A673 (cell line): Measurements from ENCODE around the gene MSS51. TPM values are rescaled to one million over a fixed set of nuclear protein-coding genes. Genes with fewer than 3 reads are reported as not detected.

Experiments used
- BruUV-seq: library from RNA; stranded (reverse); fragments of 400-500 nt; replicated peaks from 2 replicates; lab custom pipeline; 2021; lab: Mats Ljungman, UMichigan
- CTCF ChIA-PET: fragments of 300-600 bp; sonication (Branson Sonifier 250); formaldehyde crosslinking; loops from one replicate; lab custom pipeline; 2022; ENCODE audit warnings: antibody characterized with exemption; lab: Charles Lee
- POLR2A ChIA-PET: fragments of 300-600 bp; sonication (Branson Sonifier 250); formaldehyde crosslinking; loops from one replicate; lab custom pipeline; 2022; ENCODE audit warnings: antibody characterized with exemption; ENCODE audit not compliant: low non-redundant PET; lab: Charles Lee
- DNase-seq: peaks from one replicate; pipeline ENCODE4 v3.0.0-alpha.2; 2015; ENCODE audit warnings: low spot score
- H3K27ac ChIP-seq: fragments of 200-600 bp; sonication (generic); 2 replicates; pipeline ENCODE4 v1.5.1; 2016; ENCODE audit warnings: mixed run types, low read depth, mild to moderate bottlenecking, mixed read lengths, antibody characterized with exemption, low read length; ENCODE audit not compliant: poor library complexity, severe bottlenecking
- H3K27me3 ChIP-seq: fragments of 200-600 bp; sonication (generic); replicated peaks from 2 replicates; pipeline ENCODE4 v1.6.1; 2017; ENCODE audit warnings: mixed run types, low read depth, mild to moderate bottlenecking, mixed read lengths, antibody characterized with exemption, low read length; ENCODE audit not compliant: insufficient read depth, poor library complexity
- H3K36me3 ChIP-seq: fragments of 200-600 bp; sonication (generic); 2 replicates; pipeline ENCODE4 v1.6.1; 2016; ENCODE audit warnings: mixed run types, mild to moderate bottlenecking, mixed read lengths, antibody characterized with exemption, low read length; ENCODE audit not compliant: insufficient read depth, poor library complexity, severe bottlenecking
- H3K4me1 ChIP-seq: fragments of 200-600 bp; sonication (generic); 2 replicates; pipeline ENCODE4 v1.6.1; 2017; ENCODE audit warnings: mixed run types, mild to moderate bottlenecking, mixed read lengths, antibody characterized with exemption, low read length; ENCODE audit not compliant: insufficient read depth, poor library complexity, severe bottlenecking
- H3K4me3 ChIP-seq: fragments of 200-600 bp; sonication (generic); 2 replicates; pipeline ENCODE4 v1.5.1; 2016; ENCODE audit warnings: low read depth, mixed run types, mild to moderate bottlenecking, mixed read lengths, low read length; ENCODE audit not compliant: poor library complexity, severe bottlenecking
- H3K9me3 ChIP-seq: fragments of 200-600 bp; sonication (generic); 2 replicates; pipeline ENCODE4 v1.6.1; 2016; ENCODE audit warnings: mixed run types, low read depth, mild to moderate bottlenecking, mixed read lengths, antibody characterized with exemption, low read length; ENCODE audit not compliant: poor library complexity, severe bottlenecking
- EZH2 ChIP-seq: fragments of 200-600 bp; sonication (generic); IDR thresholded peaks from 2 replicates; pipeline ENCODE4 v1.6.1; 2017; ENCODE audit warnings: borderline replicate concordance, low read depth, mild to moderate bottlenecking, mixed read lengths, antibody characterized with exemption, low read length; ENCODE audit not compliant: poor library complexity, severe bottlenecking
- intact Hi-C: fragments of 100-400 bp; cut with micrococcal nuclease; formaldehyde crosslinking; loops from one replicate; pipeline ENCODE4 v1.10.0; 2022; ENCODE audit not compliant: unreplicated experiment
- total RNA-seq: library from RNA; stranded (reverse); gene quantifications from 2 replicates; pipeline ENCODE4 v1.2.3, GENCODE V29; 2021
- TF ChIP-seq, protein P1 (sequence below): fragments of 300-800, 200-600 bp; sonication (generic); conservative IDR thresholded peaks from 2 replicates; pipeline ENCODE4 v1.5.1; 2017; ENCODE audit warnings: low read depth, mild to moderate bottlenecking, antibody characterized with exemption, low read length, moderate library complexity, mixed read lengths

The MSS51 gene
- total RNA-seq, 1 experiment from 2014 or later = 4.0 TPM

DNA sequence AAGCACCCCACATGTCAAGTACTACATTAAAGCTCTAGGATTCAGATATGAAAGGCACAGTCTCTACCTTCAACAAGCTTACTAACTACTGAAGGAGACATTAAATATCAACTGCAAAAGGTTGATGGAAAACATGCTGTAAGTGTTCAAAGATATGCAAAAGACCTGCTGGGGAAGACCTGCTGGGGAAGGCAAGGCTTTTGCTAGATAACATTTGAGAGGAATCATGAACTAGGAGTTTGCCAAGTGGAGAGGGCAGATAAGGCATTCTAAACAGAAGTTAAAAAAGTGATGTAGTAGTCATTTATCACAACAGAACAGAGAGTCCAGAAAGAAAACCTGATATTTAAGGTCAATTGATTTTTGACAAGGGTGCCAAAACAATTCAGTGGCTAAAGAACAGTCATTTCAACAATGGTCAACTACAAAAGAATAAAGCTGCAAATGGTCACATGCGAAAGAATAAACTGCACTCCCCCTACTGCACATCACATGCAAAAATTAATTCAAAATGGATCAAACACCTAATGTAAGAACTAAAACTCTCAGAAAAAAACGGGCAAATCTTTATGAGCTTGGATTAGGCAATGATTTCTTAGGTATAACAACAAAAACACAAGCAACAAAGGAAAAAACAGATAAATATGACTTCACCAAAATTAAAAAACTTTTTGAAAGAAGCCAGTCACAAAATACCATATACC lies 23.0 kb upstream of the MSS51 start:
- DNase-seq = no peak
- H3K27ac ChIP-seq = no peak overlapping the region
- POLR2A ChIA-PET = no interaction called here
- H3K9me3 ChIP-seq = no peaks in the 10 kb centered on the region
- TF ChIP-seq EZH2 = no peak
- TF ChIP-seq, protein P1, sequence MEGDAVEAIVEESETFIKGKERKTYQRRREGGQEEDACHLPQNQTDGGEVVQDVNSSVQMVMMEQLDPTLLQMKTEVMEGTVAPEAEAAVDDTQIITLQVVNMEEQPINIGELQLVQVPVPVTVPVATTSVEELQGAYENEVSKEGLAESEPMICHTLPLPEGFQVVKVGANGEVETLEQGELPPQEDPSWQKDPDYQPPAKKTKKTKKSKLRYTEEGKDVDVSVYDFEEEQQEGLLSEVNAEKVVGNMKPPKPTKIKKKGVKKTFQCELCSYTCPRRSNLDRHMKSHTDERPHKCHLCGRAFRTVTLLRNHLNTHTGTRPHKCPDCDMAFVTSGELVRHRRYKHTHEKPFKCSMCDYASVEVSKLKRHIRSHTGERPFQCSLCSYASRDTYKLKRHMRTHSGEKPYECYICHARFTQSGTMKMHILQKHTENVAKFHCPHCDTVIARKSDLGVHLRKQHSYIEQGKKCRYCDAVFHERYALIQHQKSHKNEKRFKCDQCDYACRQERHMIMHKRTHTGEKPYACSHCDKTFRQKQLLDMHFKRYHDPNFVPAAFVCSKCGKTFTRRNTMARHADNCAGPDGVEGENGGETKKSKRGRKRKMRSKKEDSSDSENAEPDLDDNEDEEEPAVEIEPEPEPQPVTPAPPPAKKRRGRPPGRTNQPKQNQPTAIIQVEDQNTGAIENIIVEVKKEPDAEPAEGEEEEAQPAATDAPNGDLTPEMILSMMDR = no peak
- H3K4me1 ChIP-seq = no peaks in the 10 kb centered on the region
- no peaks in the 10 kb centered on the region for H3K27me3 ChIP-seq
- no TSS peak for BruUV-seq
- no peak overlapping the region for H3K4me3 ChIP-seq
- CTCF ChIA-PET = no interaction called here
- no peaks in the 10 kb centered on the region for H3K36me3 ChIP-seq
- intact Hi-C loops = no loop called here

DNA sequence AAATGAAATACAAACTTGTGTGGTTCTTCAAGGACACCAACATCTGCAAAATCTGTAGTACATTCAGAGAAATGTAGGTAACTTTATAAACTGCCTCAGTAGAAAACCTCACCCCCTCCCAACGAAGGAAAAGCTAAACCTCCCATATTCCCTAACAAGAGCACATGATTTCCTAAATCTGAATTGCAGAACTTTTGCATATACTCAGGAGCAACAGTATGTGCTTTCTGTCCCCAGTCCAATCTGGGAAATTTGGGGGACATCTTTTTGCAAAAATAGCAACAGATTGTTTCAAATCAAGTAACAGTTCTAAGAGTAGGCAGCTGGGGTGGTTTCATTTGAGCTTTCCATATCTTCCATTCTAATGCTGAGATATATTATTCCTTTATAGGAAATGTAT lies 15.8 kb upstream of the MSS51 start:
- Histone ChIP-seq H3K27me3 (no peaks in the 10 kb centered on the region), H3K4me1 (no peaks in the 10 kb centered on the region), H3K4me3 (no peak overlapping the region), H3K9me3 (no peaks in the 10 kb centered on the region), H3K36me3 (no peaks in the 10 kb centered on the region), H3K27ac (no peak overlapping the region)
- intact Hi-C loops = no loop called here
- BruUV-seq = no TSS peak
- CTCF ChIA-PET = interaction anchor here (0.6 kb wide), 1 partner anchor 632 kb away, joined by 4 read pairs; no protein-coding TSS in a partner anchor
- POLR2A ChIA-PET = no interaction called here
- DNase-seq = no peak
- TF ChIP-seq, protein P1 = no peak
- TF ChIP-seq EZH2 = no peak

GRCh38 chr10:73448384-73448783 lies 15.0 kb upstream of the MSS51 start:
- H3K27me3 ChIP-seq = no peaks in the 10 kb centered on the region
- intact Hi-C loops = no loop called here
- TF ChIP-seq, protein P1 = no peak
- no peak for TF ChIP-seq EZH2
- no peaks in the 10 kb centered on the region for H3K4me1 ChIP-seq
- no peak overlapping the region for H3K4me3 ChIP-seq
- no peak for DNase-seq
- ChIA-PET CTCF (no interaction called here), POLR2A (interaction anchor here (0.7 kb wide), 1 partner anchor 1095 kb away, joined by 4 read pairs; no protein-coding TSS in a partner anchor)
- no peaks in the 10 kb centered on the region for H3K9me3 ChIP-seq
- no TSS peak for BruUV-seq
- no peaks in the 10 kb centered on the region for H3K36me3 ChIP-seq
- no peak overlapping the region for H3K27ac ChIP-seq
